HepG2 (cell line): ENCODE data around the gene CTCF. TPM values are rescaled to one million over a fixed set of nuclear protein-coding genes. Genes with fewer than 3 reads are reported as not detected.

ENCODE experiments used
- FLYWCH1 ChIP-seq: sonication (generic); formaldehyde crosslinking; IDR thresholded peaks from 2 replicates; pipeline ENCODE4 v1.8.1; 2023; ENCODE audit warnings: mild to moderate bottlenecking, missing genetic modification reagents
- FOXA3 ChIP-seq: IDR thresholded peaks from 2 replicates; pipeline ENCODE4 v1.6.1; 2016; ENCODE audit warnings: missing genetic modification reagents, missing compliant biosample characterization
- GLI4 ChIP-seq: sonication (generic); formaldehyde crosslinking; IDR thresholded peaks from 2 replicates; pipeline ENCODE4 v1.5.1; 2020; ENCODE audit warnings: missing genetic modification reagents, mild to moderate bottlenecking, moderate library complexity, borderline replicate concordance
- HDAC1 ChIP-seq: sonication (generic); formaldehyde crosslinking; IDR thresholded peaks from 2 replicates; pipeline ENCODE4 v1.5.1; 2020; ENCODE audit warnings: mild to moderate bottlenecking, missing genetic modification reagents
- MBNL3 ChIP-seq: fragments of 250-450 bp; sonication (Bioruptor Pico); conservative IDR thresholded peaks from 2 replicates; pipeline ENCODE4 v1.8.0; 2022; ENCODE audit warnings: mild to moderate bottlenecking, inconsistent platforms
- PCBP1 ChIP-seq: fragments of 200-400 bp; formaldehyde crosslinking; IDR thresholded peaks from 2 replicates; pipeline ENCODE4 v1.6.1; 2017; ENCODE audit warnings: mild to moderate bottlenecking, low read depth, low read length, borderline replicate concordance
- POLR2G ChIP-seq: fragments of 200-400 bp; formaldehyde crosslinking; IDR thresholded peaks from 2 replicates; pipeline ENCODE4 v1.6.1; 2018; ENCODE audit warnings: mild to moderate bottlenecking, low read depth, low read length, moderate library complexity
- RERE ChIP-seq: IDR thresholded peaks from 2 replicates; pipeline ENCODE4 v1.6.1; 2016; ENCODE audit warnings: low read depth, missing genetic modification reagents, missing compliant biosample characterization
- SP1 ChIP-seq, 2 experiments: fragments of 450-650 bp in 1 of 2; sonication (generic) in 1 of 2; formaldehyde crosslinking in 1 of 2; IDR thresholded peaks; 2 replicates each; pipeline versions ENCODE4 v1.4.0 to v1.6.1; 2016 to 2020; ENCODE audit warnings: missing genetic modification reagents in 1 of 2
- THAP11 ChIP-seq: IDR thresholded peaks from 2 replicates; pipeline ENCODE4 v1.6.1; 2016; ENCODE audit warnings: missing biosample characterization, missing genetic modification reagents
- ZNF234 ChIP-seq: sonication (generic); formaldehyde crosslinking; conservative IDR thresholded peaks from 2 replicates; pipeline ENCODE4 v1.5.1; 2020; ENCODE audit warnings: mild to moderate bottlenecking, missing genetic modification reagents
- ZNF749 ChIP-seq: sonication (generic); formaldehyde crosslinking; IDR thresholded peaks from 2 replicates; pipeline ENCODE4 v1.8.0; 2022; ENCODE audit warnings: mild to moderate bottlenecking, missing genetic modification reagents, moderate library complexity, borderline replicate concordance
- polyA plus RNA-seq, 8 experiments: library from polyadenylated mRNA; depleted of rRNA in 3 of 8; stranded (reverse) in 7 of 8; unstranded in 1 of 8; fragments of >200 nt; fragmentation: Illumina TruSeq in 4 of 8; extraction: Trizol in 4 of 8; gene quantifications; 2 replicates each; pipeline versions ENCODE4 v1.2.1 to v1.2.3, GENCODE V29; 2011 to 2016; ENCODE audit warnings: low read depth in 4 of 8, missing spikeins in 1 of 8, mixed read lengths in 1 of 8; ENCODE audit not compliant: insufficient read depth in 1 of 8
- total RNA-seq, 5 experiments: library from RNA; depleted of rRNA; stranded (reverse); fragments of >200 nt; fragmentation: Illumina TruSeq; extraction: Trizol; gene quantifications; 2 replicates each; pipeline ENCODE4 v1.2.3, GENCODE V29; 2016; ENCODE audit warnings: low read depth in 1 of 5
- TF ChIP-seq, protein P1 (sequence below): sonication (generic); formaldehyde crosslinking; IDR thresholded peaks from 2 replicates; pipeline ENCODE4 v1.8.1; 2022; ENCODE audit warnings: low read depth, mild to moderate bottlenecking, missing genetic modification reagents
- TF ChIP-seq, protein P2 (sequence below): sonication (generic); formaldehyde crosslinking; IDR thresholded peaks from 2 replicates; pipeline ENCODE4 v1.4.0; 2020; ENCODE audit warnings: missing genetic modification reagents, borderline replicate concordance
- TF ChIP-seq, protein P3 (sequence below): sonication (generic); formaldehyde crosslinking; IDR thresholded peaks from 2 replicates; pipeline ENCODE4 v1.4.0; 2020; ENCODE audit warnings: missing genetic modification reagents

Gene CTCF
- total and polyA plus RNA-seq, 2 of the 13 experiments (the other 11 are each of a cell fraction or from before 2014, with no cell fraction given) = 19.5 to 37.5 TPM

DNA sequence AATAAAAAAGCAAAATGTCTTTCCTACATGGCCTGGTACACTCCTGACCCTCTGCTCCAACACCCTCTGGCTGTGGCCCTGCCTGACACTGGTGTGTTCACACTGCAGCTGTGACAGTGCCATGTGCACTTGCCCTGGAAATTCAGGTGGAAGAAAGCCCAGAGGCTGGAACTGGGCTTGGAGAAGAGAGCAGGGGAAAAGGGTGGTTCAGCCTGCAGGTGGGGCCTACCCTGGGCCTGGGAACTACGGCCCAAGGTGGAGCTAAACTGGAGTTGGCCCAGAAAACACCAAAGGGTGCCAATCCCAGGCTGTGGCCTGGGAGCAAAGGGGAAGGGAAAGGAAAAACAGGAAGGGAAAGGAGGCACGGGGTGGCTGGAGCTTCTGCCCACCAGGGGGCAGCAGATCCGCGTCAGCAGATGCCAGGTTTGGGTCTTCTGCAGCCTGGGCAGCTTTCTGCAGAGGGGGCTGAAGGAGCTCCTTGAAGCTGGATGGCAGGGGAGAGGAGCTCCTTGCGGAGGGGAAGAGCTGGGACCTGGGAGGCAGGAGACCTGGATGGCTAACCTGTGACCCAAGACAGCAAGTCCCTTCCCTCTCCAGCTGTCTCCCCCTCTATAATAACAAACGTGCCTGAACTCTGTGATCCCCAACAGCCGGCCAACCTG is 15.4 kb upstream of the CTCF start (continued):
- TF ChIP-seq, protein P1, sequence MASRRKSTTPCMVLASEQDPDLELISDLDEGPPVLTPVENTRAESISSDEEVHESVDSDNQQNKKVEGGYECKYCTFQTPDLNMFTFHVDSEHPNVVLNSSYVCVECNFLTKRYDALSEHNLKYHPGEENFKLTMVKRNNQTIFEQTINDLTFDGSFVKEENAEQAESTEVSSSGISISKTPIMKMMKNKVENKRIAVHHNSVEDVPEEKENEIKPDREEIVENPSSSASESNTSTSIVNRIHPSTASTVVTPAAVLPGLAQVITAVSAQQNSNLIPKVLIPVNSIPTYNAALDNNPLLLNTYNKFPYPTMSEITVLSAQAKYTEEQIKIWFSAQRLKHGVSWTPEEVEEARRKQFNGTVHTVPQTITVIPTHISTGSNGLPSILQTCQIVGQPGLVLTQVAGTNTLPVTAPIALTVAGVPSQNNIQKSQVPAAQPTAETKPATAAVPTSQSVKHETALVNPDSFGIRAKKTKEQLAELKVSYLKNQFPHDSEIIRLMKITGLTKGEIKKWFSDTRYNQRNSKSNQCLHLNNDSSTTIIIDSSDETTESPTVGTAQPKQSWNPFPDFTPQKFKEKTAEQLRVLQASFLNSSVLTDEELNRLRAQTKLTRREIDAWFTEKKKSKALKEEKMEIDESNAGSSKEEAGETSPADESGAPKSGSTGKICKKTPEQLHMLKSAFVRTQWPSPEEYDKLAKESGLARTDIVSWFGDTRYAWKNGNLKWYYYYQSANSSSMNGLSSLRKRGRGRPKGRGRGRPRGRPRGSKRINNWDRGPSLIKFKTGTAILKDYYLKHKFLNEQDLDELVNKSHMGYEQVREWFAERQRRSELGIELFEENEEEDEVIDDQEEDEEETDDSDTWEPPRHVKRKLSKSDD = no peak
- TF ChIP-seq ZNF749 (CRISPR knock-in tag) (no peak), HDAC1 (CRISPR knock-in tag) (no peak), FOXA3 (CRISPR knock-in tag) (peak; percentile 49; the same call in 1 of the 2 replicates), RERE (0 out of 2 replicates have a peak, but pooled peaks have one; percentile 45), MBNL3 (CRISPR knock-in tag) (no peak), PCBP1 (0 out of 2 replicates have a peak, but pooled peaks have one; percentile 71), FLYWCH1 (no peak), GLI4 (no peak), POLR2G (peak; percentile 7; the same call in 1 of the 2 replicates), THAP11 (CRISPR knock-in tag) (peak; percentile 67; the same call in 1 of the 2 replicates), ZNF234 (CRISPR knock-in tag) (no peak), SP1 (IDR thresholded peaks at IDR 0.05) (no peak), SP1 (CRISPR knock-in tag; IDR thresholded peaks at IDR 0.05) (no peak; the same call in 1 of the 2 replicates)
- TF ChIP-seq, protein P2, sequence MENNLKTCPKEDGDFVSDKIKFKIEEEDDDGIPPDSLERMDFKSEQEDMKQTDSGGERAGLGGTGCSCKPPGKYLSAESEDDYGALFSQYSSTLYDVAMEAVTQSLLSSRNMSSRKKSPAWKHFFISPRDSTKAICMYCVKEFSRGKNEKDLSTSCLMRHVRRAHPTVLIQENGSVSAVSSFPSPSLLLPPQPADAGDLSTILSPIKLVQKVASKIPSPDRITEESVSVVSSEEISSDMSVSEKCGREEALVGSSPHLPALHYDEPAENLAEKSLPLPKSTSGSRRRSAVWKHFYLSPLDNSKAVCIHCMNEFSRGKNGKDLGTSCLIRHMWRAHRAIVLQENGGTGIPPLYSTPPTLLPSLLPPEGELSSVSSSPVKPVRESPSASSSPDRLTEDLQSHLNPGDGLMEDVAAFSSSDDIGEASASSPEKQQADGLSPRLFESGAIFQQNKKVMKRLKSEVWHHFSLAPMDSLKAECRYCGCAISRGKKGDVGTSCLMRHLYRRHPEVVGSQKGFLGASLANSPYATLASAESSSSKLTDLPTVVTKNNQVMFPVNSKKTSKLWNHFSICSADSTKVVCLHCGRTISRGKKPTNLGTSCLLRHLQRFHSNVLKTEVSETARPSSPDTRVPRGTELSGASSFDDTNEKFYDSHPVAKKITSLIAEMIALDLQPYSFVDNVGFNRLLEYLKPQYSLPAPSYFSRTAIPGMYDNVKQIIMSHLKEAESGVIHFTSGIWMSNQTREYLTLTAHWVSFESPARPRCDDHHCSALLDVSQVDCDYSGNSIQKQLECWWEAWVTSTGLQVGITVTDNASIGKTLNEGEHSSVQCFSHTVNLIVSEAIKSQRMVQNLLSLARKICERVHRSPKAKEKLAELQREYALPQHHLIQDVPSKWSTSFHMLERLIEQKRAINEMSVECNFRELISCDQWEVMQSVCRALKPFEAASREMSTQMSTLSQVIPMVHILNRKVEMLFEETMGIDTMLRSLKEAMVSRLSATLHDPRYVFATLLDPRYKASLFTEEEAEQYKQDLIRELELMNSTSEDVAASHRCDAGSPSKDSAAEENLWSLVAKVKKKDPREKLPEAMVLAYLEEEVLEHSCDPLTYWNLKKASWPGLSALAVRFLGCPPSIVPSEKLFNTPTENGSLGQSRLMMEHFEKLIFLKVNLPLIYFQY (CRISPR knock-in tag) = peak; percentile 85
- TF ChIP-seq, protein P3, sequence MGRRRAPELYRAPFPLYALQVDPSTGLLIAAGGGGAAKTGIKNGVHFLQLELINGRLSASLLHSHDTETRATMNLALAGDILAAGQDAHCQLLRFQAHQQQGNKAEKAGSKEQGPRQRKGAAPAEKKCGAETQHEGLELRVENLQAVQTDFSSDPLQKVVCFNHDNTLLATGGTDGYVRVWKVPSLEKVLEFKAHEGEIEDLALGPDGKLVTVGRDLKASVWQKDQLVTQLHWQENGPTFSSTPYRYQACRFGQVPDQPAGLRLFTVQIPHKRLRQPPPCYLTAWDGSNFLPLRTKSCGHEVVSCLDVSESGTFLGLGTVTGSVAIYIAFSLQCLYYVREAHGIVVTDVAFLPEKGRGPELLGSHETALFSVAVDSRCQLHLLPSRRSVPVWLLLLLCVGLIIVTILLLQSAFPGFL = no peak
